GM18519 (cell line): Measurements from ENCODE around the gene SFMBT2.
"Not testable (repeated sequence)": the region's sequence is repeated elsewhere in the genome, so short reads cannot be mapped to it uniquely, and the experiment has no call there.

Source experiments
- ATAC-seq: cut with Tn5 transposase; IDR thresholded peaks from one replicate; pipeline ENCODE4 v1.9.1; 2021; ENCODE audit warnings: mild to moderate bottlenecking, moderate library complexity; ENCODE audit not compliant: unreplicated experiment, low FRiP score

The SFMBT2 gene

GRCh38 chr10:7405637-7406036 is 5.2 kb downstream of the SFMBT2 start:
- ATAC-seq, result no peak

GRCh38 chr10:7403620-7404019 is 7.2 kb downstream of the SFMBT2 start:
- ATAC-seq, result no peak

- no peak for ATAC-seq
Observed at GRCh38 chr10:7401782-7402181, 9.1 kb downstream of the SFMBT2 start.

GRCh38 chr10:7401156-7401555 is 9.7 kb downstream of the SFMBT2 start:
- ATAC-seq, result no peak

GRCh38 chr10:7400068-7400715 is 10.6 kb downstream of the SFMBT2 start:
- no peak for ATAC-seq

- no peak for ATAC-seq
Observed at GRCh38 chr10:7399533-7399932, 11.3 kb downstream of the SFMBT2 start.

- no peak for ATAC-seq
Observed at GRCh38 chr10:7397049-7398035, 13.5 kb downstream of the SFMBT2 start.

GRCh38 chr10:7392301-7392700 is 18.5 kb downstream of the SFMBT2 start:
- ATAC-seq, result not testable (repeated sequence)

GRCh38 chr10:7391748-7392147 is 19.1 kb downstream of the SFMBT2 start:
- no peak for ATAC-seq

GRCh38 chr10:7390689-7391110 is 20.1 kb downstream of the SFMBT2 start:
- not testable (repeated sequence) for ATAC-seq

GRCh38 chr10:7389844-7390243 is 21.0 kb downstream of the SFMBT2 start:
- no peak for ATAC-seq

- ATAC-seq, result no peak
Observed at GRCh38 chr10:7389346-7389745, 21.5 kb downstream of the SFMBT2 start.

GRCh38 chr10:7388602-7389001 is 22.2 kb downstream of the SFMBT2 start:
- no peak for ATAC-seq

- not testable (repeated sequence) for ATAC-seq
Observed at GRCh38 chr10:7388149-7388548, 22.7 kb downstream of the SFMBT2 start.

GRCh38 chr10:7385114-7385513 is 25.7 kb downstream of the SFMBT2 start:
- ATAC-seq, result no peak

GRCh38 chr10:7383442-7383841 is 27.4 kb downstream of the SFMBT2 start:
- ATAC-seq, result no peak

- ATAC-seq, result no peak
Observed at GRCh38 chr10:7380704-7381241, 30.1 kb downstream of the SFMBT2 start.

- ATAC-seq, result no peak
Observed at GRCh38 chr10:7378602-7379403, 32.0 kb downstream of the SFMBT2 start.

GRCh38 chr10:7377614-7378248 is 33.1 kb downstream of the SFMBT2 start:
- no peak for ATAC-seq

- ATAC-seq, result no peak
Observed at GRCh38 chr10:7374795-7375194, 36.0 kb downstream of the SFMBT2 start.
